Fibroblast of skin of abdomen (primary cell): Measurements from ENCODE around the gene LY9. TPM values are rescaled to one million over a fixed set of nuclear protein-coding genes. Genes with fewer than 3 reads are reported as not detected.

ENCODE experiments used
- DNase-seq: peaks from one replicate; pipeline ENCODE4 v3.0.0-alpha.2; 2013
- polyA plus RNA-seq, 2 experiments: library from polyadenylated mRNA; unstranded; fragments of 120-200 nt; gene quantifications; one replicate each; pipeline ENCODE4 v1.2.1, GENCODE V29; 2013; ENCODE audit not compliant: insufficient read length in 2 of 2

The LY9 gene
- polyA plus RNA-seq (2013, experiment 1 of 2; ENCODE audit: insufficient read length): not detected
- not detected for polyA plus RNA-seq (2013, experiment 2 of 2; ENCODE audit: insufficient read length)

GRCh38 chr1:160795951-160796383 is at the start of gene LY9:
Gene LY9, plus strand, starts transcription at chr1:160796174. Its CDS starts 14 bp downstream, at chr1:160796188.
- no peak for DNase-seq

- DNase-seq: no peak
Observed at GRCh38 chr1:160746836-160747500, 49.0 kb upstream of the LY9 start.

- DNase-seq: no peak
Observed at GRCh38 chr1:160747717-160748116, 48.3 kb upstream of the LY9 start.

GRCh38 chr1:160748181-160748877 is 47.6 kb upstream of the LY9 start:
- no peak for DNase-seq

- no peak for DNase-seq
Observed at GRCh38 chr1:160748878-160749269, 47.1 kb upstream of the LY9 start.

- DNase-seq: no peak
Observed at GRCh38 chr1:160750608-160751007, 45.4 kb upstream of the LY9 start.

GRCh38 chr1:160752406-160752805 is 43.6 kb upstream of the LY9 start:
- DNase-seq: no peak

GRCh38 chr1:160752924-160753323 is 43.0 kb upstream of the LY9 start:
- no peak for DNase-seq

- DNase-seq: no peak
Observed at GRCh38 chr1:160753594-160753993, 42.4 kb upstream of the LY9 start.

GRCh38 chr1:160755461-160755860 is 40.5 kb upstream of the LY9 start:
- no peak for DNase-seq

GRCh38 chr1:160755911-160756848 is 39.8 kb upstream of the LY9 start:
- DNase-seq: no peak

- DNase-seq: no peak
Observed at GRCh38 chr1:160756849-160757201, 39.1 kb upstream of the LY9 start.

- DNase-seq: no peak
Observed at GRCh38 chr1:160758521-160758920, 37.5 kb upstream of the LY9 start.

GRCh38 chr1:160759740-160760139 is 36.2 kb upstream of the LY9 start:
- DNase-seq: no peak

GRCh38 chr1:160761046-160761445 is 34.9 kb upstream of the LY9 start:
- no peak for DNase-seq

- DNase-seq: no peak
Observed at GRCh38 chr1:160761886-160762285, 34.1 kb upstream of the LY9 start.

- no peak for DNase-seq
Observed at GRCh38 chr1:160763993-160764392, 32.0 kb upstream of the LY9 start.

GRCh38 chr1:160767395-160768294 is 28.3 kb upstream of the LY9 start:
- no peak for DNase-seq

- no peak for DNase-seq
Observed at GRCh38 chr1:160768295-160768657, 27.7 kb upstream of the LY9 start.

GRCh38 chr1:160772331-160772730 is 23.6 kb upstream of the LY9 start:
- DNase-seq: no peak

- DNase-seq: no peak
Observed at GRCh38 chr1:160773093-160773492, 22.9 kb upstream of the LY9 start.
